Mucosa of rectum (tissue), 2 donors: ENCODE measurements around the gene CHMP4B.

Experiments
- H3K27ac ChIP-seq, 2 donors: one replicate each; pipeline ENCODE4 v1.7.0; 2013; ENCODE audit warnings: inconsistent platforms in 2 of 2, low read depth in 2 of 2, low read length in 2 of 2
- H3K27me3 ChIP-seq, 2 donors: one replicate each; pipeline ENCODE4 v1.7.0; 2013; ENCODE audit warnings: low read length in 2 of 2; ENCODE audit not compliant: control insufficient read depth in 2 of 2, insufficient read depth in 2 of 2
- H3K36me3 ChIP-seq, 2 donors: one replicate each; pipeline ENCODE4 v1.7.0; 2013; ENCODE audit warnings: low read length in 2 of 2; ENCODE audit not compliant: control insufficient read depth in 2 of 2, insufficient read depth in 2 of 2
- H3K4me1 ChIP-seq, 2 donors: one replicate each; pipeline ENCODE4 v1.7.0; 2013; ENCODE audit warnings: low read length in 2 of 2, mild to moderate bottlenecking in 1 of 2; ENCODE audit not compliant: control insufficient read depth in 2 of 2, insufficient read depth in 2 of 2
- H3K4me3 ChIP-seq, 2 donors: one replicate each; pipeline ENCODE4 v1.7.0; 2013; ENCODE audit warnings: low read length in 2 of 2
- H3K9ac ChIP-seq, 2 donors: one replicate each; pipeline ENCODE4 v1.7.0; 2013; ENCODE audit warnings: low read length in 2 of 2, low read depth in 1 of 2, mild to moderate bottlenecking in 1 of 2
- H3K9me3 ChIP-seq, 2 donors: one replicate each; pipeline ENCODE4 v1.7.0; 2013; ENCODE audit warnings: low read length in 2 of 2; ENCODE audit not compliant: control insufficient read depth in 2 of 2
- donor health status: healthy.
- donor health status: Normal muscosa, but diverticular disease.

The CHMP4B gene

GRCh38 chr20:33826270-33826897 lies 15.2 kb downstream of the CHMP4B start:
- Histone ChIP-seq H3K4me3 (peak overlapping the region; percentile 8 to 43), H3K9me3 (no peaks in the 10 kb centered on the region), H3K9ac (peak overlapping the region in 1 of 2 donors; percentile 5), H3K36me3 (peaks cover 0 to 9% of the 10 kb centered on the region in 2 donors), H3K27me3 (no peaks in the 10 kb centered on the region), H3K4me1 (peaks cover 61 to 71% of the 10 kb centered on the region in 2 donors), H3K27ac (peak overlapping the region; percentile 59 to 76)

DNA sequence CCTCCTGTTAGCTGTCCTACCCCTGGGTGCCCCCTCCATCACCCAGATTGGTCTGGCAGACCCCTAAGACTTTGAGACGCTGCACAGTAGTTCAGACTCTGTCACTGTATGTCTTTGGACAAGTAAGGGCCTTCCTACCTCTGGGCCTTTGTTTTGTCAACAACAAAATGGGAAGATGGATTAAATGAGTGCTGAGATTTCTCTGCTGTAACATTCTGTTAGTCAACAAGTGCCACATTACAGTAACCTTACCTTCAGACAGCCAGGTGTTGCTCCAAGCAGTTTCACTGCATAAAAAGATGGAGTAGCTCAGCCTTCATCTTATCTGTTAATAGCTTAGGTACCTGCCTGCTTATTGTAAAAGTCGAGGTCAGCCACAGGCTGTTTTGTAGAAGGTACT lies 16.0 kb downstream of the CHMP4B start:
- Histone ChIP-seq H3K9ac (no peak overlapping the region), H3K27ac (peak overlapping the region in 1 of 2 donors; percentile 59), H3K9me3 (no peaks in the 10 kb centered on the region), H3K36me3 (peaks cover 0 to 9% of the 10 kb centered on the region in 2 donors), H3K4me3 (no peak overlapping the region), H3K27me3 (no peaks in the 10 kb centered on the region), H3K4me1 (peaks cover 68 to 79% of the 10 kb centered on the region in 2 donors)

- Histone ChIP-seq H3K27ac (peak overlapping the region in 1 of 2 donors; percentile 34), H3K9me3 (no peaks in the 10 kb centered on the region), H3K27me3 (no peaks in the 10 kb centered on the region), H3K36me3 (peaks cover 0 to 9% of the 10 kb centered on the region in 2 donors), H3K9ac (no peak overlapping the region), H3K4me3 (no peak overlapping the region), H3K4me1 (peaks cover 70 to 81% of the 10 kb centered on the region in 2 donors)
Observed at GRCh38 chr20:33827634-33828325, 16.6 kb downstream of the CHMP4B start.

DNA sequence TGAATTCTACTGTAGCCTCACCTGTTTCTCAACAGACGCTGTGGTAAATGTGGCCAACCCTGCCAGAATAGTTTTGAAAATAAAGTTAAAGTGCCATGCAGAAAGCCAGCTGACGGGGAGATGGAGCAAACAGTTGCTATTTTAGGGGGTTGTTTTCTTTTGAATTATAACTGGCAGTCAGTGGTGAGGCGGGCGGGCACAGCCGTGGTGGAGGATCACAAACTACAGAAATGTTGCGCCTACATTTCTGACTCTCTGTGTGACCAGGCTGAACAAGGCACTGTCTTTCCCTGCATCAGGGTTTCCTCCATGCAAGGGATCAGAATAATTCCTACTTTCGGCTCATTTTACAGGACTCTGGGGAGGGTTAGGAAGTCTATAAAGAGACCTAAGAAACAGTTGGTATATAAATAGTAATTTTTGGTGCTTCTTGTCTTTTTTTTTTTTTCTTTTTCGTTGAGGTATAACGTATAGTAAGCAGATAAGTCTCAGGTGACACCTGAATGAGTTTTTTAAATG lies 17.2 kb downstream of the CHMP4B start:
- Histone ChIP-seq H3K4me3 (no peak overlapping the region), H3K9ac (no peak overlapping the region)

GRCh38 chr20:33828967-33829560 lies 17.9 kb downstream of the CHMP4B start:
- Histone ChIP-seq H3K9ac (no peak overlapping the region), H3K36me3 (peaks cover 0 to 4% of the 10 kb centered on the region in 2 donors), H3K9me3 (no peaks in the 10 kb centered on the region), H3K27me3 (no peaks in the 10 kb centered on the region), H3K4me1 (peaks cover 75 to 91% of the 10 kb centered on the region in 2 donors), H3K4me3 (peak overlapping the region in 1 of 2 donors; percentile 16), H3K27ac (no peak overlapping the region)

More for the DNA sequence above, 17.2 kb downstream of the CHMP4B start:
- Histone ChIP-seq H3K36me3 (peaks cover 0 to 6% of the 10 kb centered on the region in 2 donors), H3K27ac (peak overlapping the region in 1 of 2 donors; percentile 34), H3K27me3 (no peaks in the 10 kb centered on the region), H3K9me3 (no peaks in the 10 kb centered on the region), H3K4me1 (peaks cover 76 to 87% of the 10 kb centered on the region in 2 donors)

DNA sequence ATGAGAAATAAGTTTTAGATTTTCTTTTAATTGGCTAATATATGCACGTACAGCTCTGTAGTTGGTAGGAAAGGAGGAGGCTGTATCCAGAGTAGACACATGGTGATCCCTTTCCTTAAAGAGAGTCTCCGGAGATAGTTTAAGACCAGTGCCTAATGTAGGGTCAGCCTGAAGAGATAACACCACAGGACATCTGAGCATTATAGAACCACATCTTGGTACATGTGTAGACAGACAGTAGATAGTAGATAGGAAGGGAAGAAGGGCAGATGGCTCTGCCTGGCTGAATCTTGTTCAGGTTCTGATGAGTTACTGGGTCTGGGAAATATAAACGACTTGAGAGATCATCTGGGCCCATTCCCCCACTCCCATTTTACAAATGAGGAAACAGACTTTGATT lies 18.5 kb downstream of the CHMP4B start:
- Histone ChIP-seq H3K36me3 (peaks cover 0 to 4% of the 10 kb centered on the region in 2 donors), H3K27ac (peak overlapping the region in 1 of 2 donors; percentile 31), H3K4me3 (no peak overlapping the region), H3K9me3 (no peaks in the 10 kb centered on the region), H3K9ac (no peak overlapping the region), H3K4me1 (peaks cover 75 to 85% of the 10 kb centered on the region in 2 donors), H3K27me3 (no peaks in the 10 kb centered on the region)

DNA sequence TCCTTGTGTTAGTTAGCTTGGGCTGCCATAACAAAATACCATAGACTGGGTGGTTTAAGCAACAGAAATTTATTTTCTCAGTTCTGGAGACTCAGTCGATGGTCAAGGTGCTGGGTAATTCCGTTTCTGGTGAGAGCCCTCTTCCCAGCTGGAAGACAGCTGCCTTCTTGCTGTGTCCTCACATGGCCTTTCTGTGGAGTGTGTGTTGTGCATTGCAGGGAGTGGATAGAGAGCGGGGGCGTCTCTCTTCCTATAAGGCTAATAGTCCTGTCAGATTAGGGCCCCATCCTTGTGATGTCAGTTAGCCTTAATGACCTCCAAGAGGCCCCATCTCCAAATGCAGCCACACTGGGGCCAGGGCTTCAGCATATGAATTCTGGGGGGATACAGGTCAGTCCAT lies 19.2 kb downstream of the CHMP4B start:
- Histone ChIP-seq H3K36me3 (peaks cover 0 to 10% of the 10 kb centered on the region in 2 donors), H3K27me3 (no peaks in the 10 kb centered on the region), H3K4me1 (peaks cover 73 to 78% of the 10 kb centered on the region in 2 donors), H3K9me3 (no peaks in the 10 kb centered on the region), H3K9ac (no peak overlapping the region), H3K4me3 (no peak overlapping the region), H3K27ac (peak overlapping the region in 1 of 2 donors; percentile 31)

DNA sequence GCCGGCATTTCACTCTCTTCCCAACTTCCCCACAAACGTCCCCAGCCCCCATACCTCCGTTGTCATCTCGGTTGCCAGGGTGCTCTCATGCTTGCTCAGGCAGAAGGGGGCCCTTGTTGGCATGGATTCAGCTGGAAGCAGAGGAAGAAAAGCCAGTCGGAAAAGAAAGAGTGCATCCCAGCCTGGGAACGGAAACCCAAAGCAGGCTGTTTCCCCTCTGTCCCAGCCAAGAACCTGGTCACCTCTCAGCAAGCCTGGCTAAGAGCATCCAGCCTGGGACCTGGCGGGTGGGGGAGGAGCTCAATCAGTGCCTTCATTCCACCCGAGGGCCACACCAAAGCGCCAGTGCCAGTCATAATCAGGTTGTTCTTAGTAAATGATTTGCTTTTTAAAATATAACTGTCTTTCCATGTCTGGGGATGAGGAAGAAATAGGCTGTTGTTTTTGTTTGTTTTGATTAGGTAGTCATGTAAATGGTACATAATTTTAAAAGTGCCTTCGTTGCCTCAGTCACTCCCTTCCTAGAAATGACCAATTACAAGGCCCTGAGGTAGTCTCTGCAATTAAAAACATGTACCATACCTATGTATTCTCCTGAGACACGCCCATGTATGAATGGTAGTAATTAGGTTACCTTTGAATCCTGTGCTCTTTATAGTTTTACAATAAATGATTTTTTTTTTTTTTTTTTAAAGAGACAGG lies 21.1 kb downstream of the CHMP4B start:
- Histone ChIP-seq H3K27me3 (no peaks in the 10 kb centered on the region), H3K9ac (peak overlapping the region in 1 of 2 donors; percentile 3), H3K4me1 (peaks cover 66 to 72% of the 10 kb centered on the region in 2 donors), H3K27ac (peak overlapping the region; percentile 79 to 83), H3K9me3 (no peaks in the 10 kb centered on the region), H3K4me3 (peak overlapping the region; percentile 51 to 64), H3K36me3 (peaks cover 0 to 10% of the 10 kb centered on the region in 2 donors)

- no peaks in the 10 kb centered on the region for H3K27me3 ChIP-seq
- H3K36me3 ChIP-seq = peaks cover 0 to 7% of the 10 kb centered on the region in 2 donors
- H3K4me3 ChIP-seq = no peak overlapping the region
- H3K9me3 ChIP-seq = no peaks in the 10 kb centered on the region
- H3K9ac ChIP-seq = no peak overlapping the region
- peak overlapping the region; percentile 67 to 79 for H3K27ac ChIP-seq
- H3K4me1 ChIP-seq = peaks cover 66 to 72% of the 10 kb centered on the region in 2 donors
Observed at GRCh38 chr20:33833333-33833732, 22.2 kb downstream of the CHMP4B start.
